Measurements from ENCODE around the gene ISG20L2.

The ISG20L2 gene

DNA sequence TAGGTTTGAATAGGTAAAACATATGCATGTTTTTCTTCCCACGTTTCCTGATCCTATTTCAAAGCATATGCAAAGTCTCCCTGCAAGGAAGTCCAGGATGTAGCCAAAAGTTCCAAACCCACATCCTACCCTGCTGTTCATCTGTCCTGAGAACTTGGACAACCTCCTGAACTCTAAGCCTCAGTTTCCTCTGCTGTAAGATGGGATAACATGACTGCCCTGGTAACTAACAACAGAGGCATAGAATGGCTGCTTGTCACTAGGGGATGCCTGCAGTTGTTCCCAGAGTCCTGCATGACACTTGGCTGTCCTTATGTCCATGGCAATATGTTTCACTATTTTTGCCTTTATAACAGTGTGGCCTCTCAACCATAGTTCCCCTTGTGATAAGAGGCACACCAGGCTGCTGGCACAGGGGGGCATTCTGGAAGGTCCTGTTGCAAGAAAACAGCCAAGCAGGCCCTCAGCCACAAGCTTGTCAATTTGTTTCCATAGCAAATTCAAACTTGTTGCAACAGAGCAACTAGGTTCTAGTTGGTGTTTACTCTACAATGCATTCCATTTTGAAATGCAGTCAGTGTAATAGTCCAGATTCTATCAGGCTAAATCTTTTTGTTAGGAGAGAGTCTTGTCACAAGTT is 24.4 kb upstream of the ISG20L2 start:
- peak; percentile 31 for DNase-seq (ENCODE audit: low spot score)

- peak; percentile 93 for DNase-seq (ENCODE audit: low spot score)
Observed at GRCh38 chr1:156751757-156752481, 23.4 kb upstream of the ISG20L2 start.

GRCh38 chr1:156751451-156751756 is 22.8 kb upstream of the ISG20L2 start, which contains the start of gene HDGF:
Gene HDGF (minus strand): TSS chr1:156751675. CDS start chr1:156751429, 246 bp downstream.
- no peak for DNase-seq (ENCODE audit: low spot score)

DNA sequence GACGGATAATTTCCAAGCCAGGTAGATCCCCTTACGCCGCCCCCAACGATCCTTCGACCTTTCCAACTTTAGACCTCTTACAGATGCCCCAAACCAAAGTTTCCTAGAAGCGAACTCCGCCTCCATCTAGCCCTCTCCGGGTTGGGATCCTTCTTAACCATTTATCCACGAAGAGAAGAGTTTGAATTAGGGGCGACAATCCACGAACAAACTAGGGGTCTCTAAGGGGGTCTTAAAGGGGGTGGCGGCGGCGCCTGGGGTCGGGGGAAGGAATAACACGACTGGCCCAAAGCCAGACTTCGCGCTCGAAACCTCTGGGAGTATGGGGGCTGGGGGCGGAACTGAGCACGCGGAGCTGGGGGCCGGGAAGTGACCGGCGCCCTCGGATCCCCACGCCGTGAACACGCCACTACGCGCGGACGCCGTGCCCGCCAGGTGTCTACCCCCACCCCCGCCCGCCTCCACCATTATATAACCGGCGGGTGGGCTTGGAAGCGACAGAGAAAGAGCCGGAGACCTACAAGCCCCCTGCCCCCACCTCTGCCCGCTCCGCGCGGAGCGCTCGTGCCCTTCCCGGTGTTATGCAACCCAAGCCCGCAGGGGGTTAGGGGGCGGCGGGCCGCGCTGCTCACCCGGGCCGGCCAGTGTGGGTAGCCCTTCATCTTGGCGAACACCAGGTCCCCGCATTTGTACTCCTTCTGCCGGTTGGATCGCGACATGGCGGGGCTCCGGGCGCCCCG is 22.3 kb upstream of the ISG20L2 start:
- DNase-seq (ENCODE audit: low spot score) = no peak

DNA sequence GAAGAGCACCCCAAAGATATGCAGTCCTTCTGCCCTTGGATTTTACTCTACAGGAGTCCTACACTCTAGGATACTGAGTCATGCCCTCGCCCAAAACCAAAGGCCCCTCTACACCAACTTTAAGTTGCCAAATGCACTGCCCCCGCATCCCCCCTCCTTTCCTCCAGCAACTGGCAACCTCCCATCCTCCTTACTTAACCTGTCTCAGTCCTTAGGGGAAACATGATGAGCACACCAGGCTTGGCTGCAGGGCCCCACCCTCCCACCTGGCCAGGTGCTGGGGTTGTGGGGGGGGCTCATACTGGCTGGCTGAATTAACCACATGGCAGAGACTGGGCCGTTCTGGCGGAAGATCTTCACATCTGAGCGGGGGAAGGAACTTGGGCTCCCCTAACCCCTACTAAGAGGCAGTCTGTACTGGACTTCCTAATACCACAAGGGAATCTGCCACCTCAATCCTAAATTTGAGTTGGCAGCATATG is 21.7 kb upstream of the ISG20L2 start:
- DNase-seq (ENCODE audit: low spot score) = peak; percentile 78

DNA sequence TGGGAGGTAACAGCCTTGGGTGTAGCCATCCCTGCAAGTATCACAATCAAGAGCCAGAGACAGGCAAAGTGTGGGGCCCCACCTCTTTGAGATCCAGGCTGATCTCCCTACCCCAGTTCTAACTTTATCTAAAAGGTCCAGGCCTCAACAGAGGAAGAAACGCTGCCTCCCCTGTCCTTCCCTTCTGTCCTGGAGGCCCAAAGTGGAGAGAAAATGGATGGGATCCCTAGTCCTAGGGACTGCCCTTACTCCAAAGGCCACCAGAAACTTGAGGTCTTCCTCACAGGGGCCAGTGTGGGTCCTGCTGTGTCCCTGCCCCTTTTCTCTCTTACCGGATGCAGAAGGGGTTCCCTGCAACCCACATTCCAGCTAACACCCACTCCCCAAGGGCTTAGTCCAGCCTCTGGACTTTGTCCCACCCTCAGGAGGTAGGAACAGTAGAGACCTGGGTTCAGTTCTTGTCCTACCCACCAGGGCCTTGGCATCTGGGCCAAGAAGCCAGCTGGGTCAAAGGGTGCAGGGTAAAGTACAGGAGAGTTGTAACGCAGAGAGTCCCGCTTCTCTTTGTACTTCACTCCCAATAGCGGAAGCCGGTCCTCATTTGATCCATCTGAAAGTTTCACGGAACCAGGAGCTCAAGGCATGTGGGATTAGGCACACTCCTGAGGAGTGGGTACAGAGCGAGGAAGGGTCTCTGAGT is 21.0 kb upstream of the ISG20L2 start:
- DNase-seq (ENCODE audit: low spot score) = peak; percentile 77

GRCh38 chr1:156748670-156749418 is 20.3 kb upstream of the ISG20L2 start:
- DNase-seq (ENCODE audit: low spot score) = peak; percentile 80

GRCh38 chr1:156747742-156748669 is 19.4 kb upstream of the ISG20L2 start:
- DNase-seq (ENCODE audit: low spot score) = peak; percentile 34

DNA sequence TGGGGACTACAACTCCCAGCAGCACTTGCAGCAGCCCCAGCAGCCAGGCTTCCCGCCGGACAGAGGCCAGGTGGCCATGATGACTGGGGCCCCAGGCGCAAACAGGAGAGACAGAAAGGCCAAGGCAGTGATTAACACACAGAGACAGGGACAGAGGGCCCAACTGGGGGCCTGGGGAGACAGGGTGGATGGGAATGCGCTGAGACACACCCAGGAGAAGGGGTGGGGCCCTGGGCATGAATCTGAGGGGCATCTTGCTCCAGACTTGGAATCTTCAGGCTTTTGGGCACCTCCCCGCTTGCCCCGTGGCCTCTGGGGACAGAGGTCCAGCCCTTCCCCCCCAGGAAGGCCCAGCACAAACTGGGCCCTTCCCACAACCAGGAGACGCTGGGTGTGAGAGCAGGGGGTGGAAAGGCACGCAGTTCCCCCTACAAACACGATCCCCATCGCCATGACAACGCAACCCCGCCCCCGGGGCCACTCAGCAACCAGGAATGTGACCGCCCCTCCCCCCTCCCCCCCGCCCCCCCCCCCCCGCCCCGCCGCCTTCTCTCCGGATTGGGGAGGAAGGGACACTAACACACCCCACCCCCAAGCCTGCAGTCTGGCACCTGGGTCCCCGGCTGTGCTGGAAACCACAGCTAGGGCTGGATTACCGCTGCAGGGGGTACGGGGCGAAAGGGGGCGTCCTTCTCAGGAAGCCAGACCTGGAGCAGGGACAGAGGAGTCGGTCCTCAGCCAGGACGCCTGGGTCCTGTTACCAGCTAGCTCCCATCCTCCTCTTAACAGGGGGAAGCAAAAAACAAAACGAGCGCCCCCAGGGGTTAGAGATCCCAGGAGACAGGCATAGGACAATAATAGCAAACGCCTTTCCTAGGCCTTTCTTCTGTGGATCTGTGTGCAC is 18.4 kb upstream of the ISG20L2 start:
- DNase-seq (ENCODE audit: low spot score) = peak; percentile 72

- no peak for DNase-seq (ENCODE audit: low spot score)
Observed at GRCh38 chr1:156746406-156746727, 17.8 kb upstream of the ISG20L2 start.

DNA sequence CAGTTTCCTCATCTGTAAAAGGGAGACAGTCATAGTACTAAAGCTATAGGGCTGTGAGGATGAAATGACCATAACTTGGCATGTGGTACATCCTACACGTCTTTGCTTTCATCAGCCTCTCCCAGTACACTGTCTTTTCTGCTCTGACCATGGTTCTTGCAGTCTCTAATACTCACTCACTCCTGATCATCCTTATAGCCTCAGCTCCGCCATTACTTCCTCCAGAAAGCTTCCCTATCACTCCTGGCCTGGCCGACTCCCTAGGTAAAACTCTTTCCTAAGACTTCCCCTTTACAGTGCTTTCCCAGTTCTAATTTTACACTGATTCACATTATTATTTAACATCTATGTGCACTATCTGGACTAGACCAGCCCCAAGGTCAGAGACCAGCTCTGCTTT is 17.3 kb upstream of the ISG20L2 start:
- DNase-seq (ENCODE audit: low spot score) = no peak

GRCh38 chr1:156744786-156745419 is 16.3 kb upstream of the ISG20L2 start:
- no peak for DNase-seq (ENCODE audit: low spot score)

GRCh38 chr1:156744344-156744743 is 15.8 kb upstream of the ISG20L2 start:
- DNase-seq (ENCODE audit: low spot score) = no peak

DNA sequence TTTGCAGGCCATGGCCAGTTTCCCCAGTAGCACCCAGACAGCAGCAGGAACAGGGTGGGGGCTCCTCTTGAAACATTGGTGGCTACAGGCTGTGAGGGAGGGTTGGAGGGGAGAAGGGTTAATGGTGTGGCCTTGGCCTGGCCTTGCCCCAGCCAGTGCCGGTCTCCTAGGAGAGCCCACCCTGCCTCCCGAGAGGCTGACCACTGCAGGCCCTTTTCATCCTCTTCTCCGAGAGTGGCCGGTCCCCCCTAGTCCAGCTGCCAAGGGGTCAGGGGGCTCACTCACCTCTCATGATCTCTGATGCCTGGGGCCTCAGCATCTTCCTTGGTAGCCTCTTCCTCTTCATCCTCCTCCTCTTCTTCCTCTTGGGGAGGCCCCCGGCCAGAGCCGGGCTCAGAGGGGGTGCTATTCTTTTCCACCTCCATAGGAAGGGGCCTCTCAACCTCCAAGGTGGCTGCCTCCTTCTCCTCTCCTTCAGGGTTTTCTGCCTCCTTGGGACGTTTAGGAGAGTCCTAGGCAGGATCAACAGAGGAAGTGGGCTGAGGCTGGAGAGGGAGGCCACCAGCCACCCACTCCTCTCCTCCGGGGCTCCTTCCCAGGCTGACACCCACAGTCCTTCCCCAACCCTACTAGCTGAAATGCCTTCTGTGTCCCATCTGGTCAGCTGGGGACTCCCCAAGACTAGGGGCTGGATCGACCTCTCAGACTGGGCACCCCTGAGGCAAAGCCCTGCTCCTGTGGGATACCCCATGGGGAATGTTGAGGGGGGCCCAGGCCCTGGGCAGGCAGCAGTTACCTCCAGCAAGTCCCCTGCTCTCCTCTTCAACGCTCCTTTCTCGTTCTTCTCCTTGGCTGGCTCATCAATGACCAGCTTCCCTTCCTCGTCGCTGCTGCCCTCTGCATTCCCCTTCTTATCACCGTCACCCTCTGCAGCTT is 15.1 kb upstream of the ISG20L2 start:
- no peak for DNase-seq (ENCODE audit: low spot score)

GRCh38 chr1:156742801-156743200 is 14.2 kb upstream of the ISG20L2 start:
- DNase-seq (ENCODE audit: low spot score) = no peak

- no peak for DNase-seq (ENCODE audit: low spot score)
Observed at GRCh38 chr1:156742017-156742416, 13.5 kb upstream of the ISG20L2 start.

DNA sequence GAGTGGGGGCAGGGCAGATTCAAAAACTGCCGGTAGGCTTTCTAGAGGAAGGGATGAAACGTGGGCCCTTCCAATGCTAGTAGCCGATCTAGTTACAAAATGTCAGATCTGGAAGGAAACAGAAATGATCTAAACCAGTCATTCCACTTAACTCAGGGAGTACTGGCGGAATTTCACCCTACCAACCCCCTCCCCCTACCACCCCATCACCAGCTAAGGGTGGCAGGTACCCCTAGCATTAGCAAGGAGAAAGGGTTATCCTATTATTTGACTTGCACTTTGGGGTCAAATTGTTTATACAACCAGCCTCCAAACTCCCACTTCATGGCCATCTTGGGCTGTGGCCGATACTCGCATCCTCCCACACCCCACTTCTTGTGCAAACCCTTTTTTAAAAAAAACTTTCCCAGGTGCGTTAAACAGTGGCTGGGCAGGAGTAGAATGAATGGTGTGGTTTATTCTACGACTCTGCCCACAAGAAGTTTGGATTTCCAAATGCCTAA is 13.0 kb upstream of the ISG20L2 start:
- no peak for DNase-seq (ENCODE audit: low spot score)

All from hematopoietic multipotent progenitor cell treated with erythropoietin and hydrocortisone succinate and interleukin-3 and kit ligand, for 17 days (in vitro differentiated cells).